ENCODE measurements around the gene PTPRD. TPM values are rescaled to one million over a fixed set of nuclear protein-coding genes. Genes with fewer than 3 reads are reported as not detected.

Gene PTPRD
- total RNA-seq, 1 donor from 2014 or later, result 139 TPM

DNA sequence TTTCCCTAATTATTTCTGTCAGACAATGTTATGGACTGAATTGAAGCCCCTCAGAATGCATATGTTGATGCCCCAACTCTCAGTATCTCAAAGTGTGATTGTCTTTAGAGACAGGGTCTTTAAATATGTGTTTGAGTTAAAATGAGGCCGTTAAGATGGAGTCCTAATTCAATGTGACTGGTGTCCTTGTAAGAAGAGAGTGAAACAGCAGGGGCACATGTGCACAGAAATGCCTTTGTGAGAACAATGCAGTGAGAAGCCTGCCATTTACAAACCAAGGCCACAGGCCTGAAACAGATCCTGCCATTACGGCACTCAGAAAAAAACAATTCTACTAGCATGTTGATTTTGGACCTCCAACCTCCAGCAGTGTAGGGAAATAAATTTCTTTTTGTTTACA is 2330.3 kb downstream of the PTPRD start:
- H3K27me3 Mint-ChIP-seq (ENCODE audit: low read depth), result no peaks in the 10 kb centered on the region
- DNase-seq (ENCODE audit: low read depth, low spot score), result no peak
- no peaks in the 10 kb centered on the region for H3K36me3 Mint-ChIP-seq (ENCODE audit: low read depth)
- no peak overlapping the region for H3K4me3 Mint-ChIP-seq
- H3K4me1 Mint-ChIP-seq, result peaks cover 26% of the 10 kb centered on the region
- H3K27ac Mint-ChIP-seq (ENCODE audit: unreplicated experiment), result no peak overlapping the region
- H3K9me3 Mint-ChIP-seq, result no peaks in the 10 kb centered on the region
- TF ChIP-seq, protein P1, sequence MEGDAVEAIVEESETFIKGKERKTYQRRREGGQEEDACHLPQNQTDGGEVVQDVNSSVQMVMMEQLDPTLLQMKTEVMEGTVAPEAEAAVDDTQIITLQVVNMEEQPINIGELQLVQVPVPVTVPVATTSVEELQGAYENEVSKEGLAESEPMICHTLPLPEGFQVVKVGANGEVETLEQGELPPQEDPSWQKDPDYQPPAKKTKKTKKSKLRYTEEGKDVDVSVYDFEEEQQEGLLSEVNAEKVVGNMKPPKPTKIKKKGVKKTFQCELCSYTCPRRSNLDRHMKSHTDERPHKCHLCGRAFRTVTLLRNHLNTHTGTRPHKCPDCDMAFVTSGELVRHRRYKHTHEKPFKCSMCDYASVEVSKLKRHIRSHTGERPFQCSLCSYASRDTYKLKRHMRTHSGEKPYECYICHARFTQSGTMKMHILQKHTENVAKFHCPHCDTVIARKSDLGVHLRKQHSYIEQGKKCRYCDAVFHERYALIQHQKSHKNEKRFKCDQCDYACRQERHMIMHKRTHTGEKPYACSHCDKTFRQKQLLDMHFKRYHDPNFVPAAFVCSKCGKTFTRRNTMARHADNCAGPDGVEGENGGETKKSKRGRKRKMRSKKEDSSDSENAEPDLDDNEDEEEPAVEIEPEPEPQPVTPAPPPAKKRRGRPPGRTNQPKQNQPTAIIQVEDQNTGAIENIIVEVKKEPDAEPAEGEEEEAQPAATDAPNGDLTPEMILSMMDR (conservative IDR thresholded peaks at IDR 0.05), result no peak

DNA sequence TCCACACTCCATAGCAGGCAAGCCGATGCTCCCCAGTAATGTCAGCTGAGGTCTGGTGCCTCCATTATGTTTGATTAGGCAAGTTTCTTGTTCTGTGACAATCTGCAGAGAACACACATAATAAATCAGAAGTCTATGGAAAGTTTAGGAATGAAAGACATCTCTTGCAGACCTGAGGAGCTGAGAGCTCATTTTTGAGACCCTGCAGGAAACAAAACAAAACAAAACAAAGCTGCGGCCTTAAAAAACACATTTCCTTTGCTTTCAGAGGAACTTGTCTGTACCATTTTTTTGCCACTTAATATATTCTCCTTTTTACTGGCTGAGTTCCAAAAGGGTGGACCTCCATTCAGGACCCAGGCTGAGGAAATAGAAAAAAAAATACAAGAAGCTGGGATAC is 2332.0 kb downstream of the PTPRD start:
- Mint-ChIP-seq H3K36me3 (ENCODE audit: low read depth) (peaks cover 9% of the 10 kb centered on the region), H3K27ac (ENCODE audit: unreplicated experiment) (no peak overlapping the region), H3K4me3 (no peak overlapping the region), H3K27me3 (ENCODE audit: low read depth) (no peaks in the 10 kb centered on the region), H3K4me1 (peaks cover 26% of the 10 kb centered on the region), H3K9me3 (peaks cover 10% of the 10 kb centered on the region)
- TF ChIP-seq, protein P1 (conservative IDR thresholded peaks at IDR 0.05), result no peak
- DNase-seq (ENCODE audit: low read depth, low spot score), result no peak

DNA sequence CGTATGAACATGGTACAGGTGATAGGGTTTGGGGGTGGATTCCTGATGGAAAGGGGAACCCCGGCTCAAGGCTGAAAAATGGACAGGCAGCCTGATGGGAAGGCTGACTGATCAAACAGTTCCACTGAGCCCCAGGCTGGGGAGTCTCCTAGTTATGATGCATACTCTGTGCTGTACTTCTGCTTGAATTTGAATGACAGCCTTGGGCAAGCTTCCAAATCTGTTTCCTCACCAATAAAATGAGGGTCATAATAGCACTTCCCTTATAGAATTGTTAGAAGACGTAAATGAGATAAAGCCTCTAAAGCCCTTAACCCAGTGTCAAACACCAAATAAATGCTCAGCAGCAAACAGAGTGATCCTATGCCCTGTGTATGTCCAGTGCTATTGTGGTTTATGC is 2334.8 kb downstream of the PTPRD start:
- Mint-ChIP-seq H3K36me3 (ENCODE audit: low read depth) (peaks cover 9% of the 10 kb centered on the region), H3K4me1 (peaks cover 12% of the 10 kb centered on the region), H3K27me3 (ENCODE audit: low read depth) (no peaks in the 10 kb centered on the region), H3K4me3 (no peak overlapping the region), H3K27ac (ENCODE audit: unreplicated experiment) (no peak overlapping the region), H3K9me3 (peaks cover 12% of the 10 kb centered on the region)
- DNase-seq (ENCODE audit: low read depth, low spot score), result no peak
- TF ChIP-seq, protein P1 (conservative IDR thresholded peaks at IDR 0.05), result no peak

DNA sequence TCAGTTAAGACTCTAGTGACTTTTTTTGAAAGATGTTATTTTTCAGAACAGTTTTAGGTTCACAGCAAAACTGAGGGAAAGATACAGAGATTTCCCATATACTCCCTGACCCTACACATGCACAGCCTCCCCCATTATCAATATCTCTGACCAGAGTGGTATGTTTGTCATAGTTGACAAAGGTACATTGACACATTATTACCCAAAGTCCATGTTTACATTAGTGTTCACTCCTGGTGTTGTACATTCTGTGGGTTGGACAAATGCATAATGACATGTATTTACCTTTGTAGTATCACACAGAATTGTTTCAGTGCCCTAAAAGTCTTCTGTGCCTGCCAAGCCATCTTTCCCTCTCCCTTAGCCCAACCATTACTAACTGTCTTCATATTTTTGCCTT is 2342.6 kb downstream of the PTPRD start:
- Mint-ChIP-seq H3K36me3 (ENCODE audit: low read depth) (no peaks in the 10 kb centered on the region), H3K27me3 (ENCODE audit: low read depth) (no peaks in the 10 kb centered on the region), H3K9me3 (peaks cover 12% of the 10 kb centered on the region), H3K4me1 (no peaks in the 10 kb centered on the region), H3K4me3 (no peak overlapping the region), H3K27ac (ENCODE audit: unreplicated experiment) (no peak overlapping the region)
- DNase-seq (ENCODE audit: low read depth, low spot score), result no peak
- TF ChIP-seq, protein P1 (conservative IDR thresholded peaks at IDR 0.05), result no peak

DNA sequence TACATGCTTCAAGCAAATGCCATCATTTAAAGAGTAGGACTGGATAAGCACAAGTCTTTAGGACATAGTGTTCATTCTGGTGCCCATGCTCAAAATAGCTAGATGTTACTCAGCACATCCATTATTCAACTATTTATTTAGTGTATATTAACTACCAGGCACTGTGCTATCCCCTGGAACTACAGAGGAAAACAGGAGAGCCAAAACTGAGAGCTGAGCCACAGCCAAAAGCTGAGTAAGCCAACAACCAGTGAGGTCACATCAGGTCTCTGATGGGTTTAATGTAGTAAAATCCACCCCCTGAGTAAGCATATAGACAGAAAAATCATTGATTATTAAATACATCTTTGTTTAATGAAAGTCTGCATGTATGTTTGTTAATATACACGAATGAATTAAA is 2343.9 kb downstream of the PTPRD start:
- Mint-ChIP-seq H3K4me3 (no peak overlapping the region), H3K27me3 (ENCODE audit: low read depth) (no peaks in the 10 kb centered on the region), H3K4me1 (no peaks in the 10 kb centered on the region), H3K9me3 (peaks cover 9% of the 10 kb centered on the region), H3K36me3 (ENCODE audit: low read depth) (no peaks in the 10 kb centered on the region), H3K27ac (ENCODE audit: unreplicated experiment) (no peak overlapping the region)
- DNase-seq (ENCODE audit: low read depth, low spot score), result no peak
- TF ChIP-seq, protein P1 (conservative IDR thresholded peaks at IDR 0.05), result no peak

Measured in neural crest cell (in vitro differentiated cells).